ENCODE data around the gene LTV1. TPM values are rescaled to one million over a fixed set of nuclear protein-coding genes. Genes with fewer than 3 reads are reported as not detected.

LTV1 gene
- total RNA-seq, 1 experiment from 2014 or later: 46.8 TPM

DNA sequence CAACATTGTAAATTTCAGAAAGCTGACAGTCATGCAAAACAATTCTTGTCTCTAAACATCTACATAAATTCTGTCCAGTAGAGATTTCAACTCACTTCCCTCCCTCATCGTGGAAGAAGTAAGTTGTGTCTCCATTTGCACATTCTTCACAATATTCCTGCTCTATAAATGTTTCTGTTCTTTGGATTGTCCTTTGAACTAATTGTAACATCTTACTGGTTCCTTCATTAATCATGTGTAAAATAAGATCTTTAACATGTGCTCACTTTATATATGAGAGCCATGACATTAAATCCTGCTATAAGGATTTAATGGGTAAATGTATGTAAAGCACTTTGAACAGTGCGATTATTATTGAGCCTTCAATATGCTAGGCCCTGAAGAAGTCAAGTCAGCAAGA lies 7.0 kb upstream of the LTV1 start:
- intact Hi-C loops (cut with micrococcal nuclease; ENCODE audit: unreplicated experiment) (no loop called here), in situ Hi-C loops (cut with HindIII; ENCODE audit: low pct_unique_long_range_greater_than_20kb, low sequenced_read_pairs) (no loop called here)
- TF ChIP-seq SIN3A (IDR thresholded peaks at IDR 0.05; ENCODE audit: borderline replicate concordance, insufficient read depth, low read depth, low read length): no peak
- TF ChIP-seq, protein P1, sequence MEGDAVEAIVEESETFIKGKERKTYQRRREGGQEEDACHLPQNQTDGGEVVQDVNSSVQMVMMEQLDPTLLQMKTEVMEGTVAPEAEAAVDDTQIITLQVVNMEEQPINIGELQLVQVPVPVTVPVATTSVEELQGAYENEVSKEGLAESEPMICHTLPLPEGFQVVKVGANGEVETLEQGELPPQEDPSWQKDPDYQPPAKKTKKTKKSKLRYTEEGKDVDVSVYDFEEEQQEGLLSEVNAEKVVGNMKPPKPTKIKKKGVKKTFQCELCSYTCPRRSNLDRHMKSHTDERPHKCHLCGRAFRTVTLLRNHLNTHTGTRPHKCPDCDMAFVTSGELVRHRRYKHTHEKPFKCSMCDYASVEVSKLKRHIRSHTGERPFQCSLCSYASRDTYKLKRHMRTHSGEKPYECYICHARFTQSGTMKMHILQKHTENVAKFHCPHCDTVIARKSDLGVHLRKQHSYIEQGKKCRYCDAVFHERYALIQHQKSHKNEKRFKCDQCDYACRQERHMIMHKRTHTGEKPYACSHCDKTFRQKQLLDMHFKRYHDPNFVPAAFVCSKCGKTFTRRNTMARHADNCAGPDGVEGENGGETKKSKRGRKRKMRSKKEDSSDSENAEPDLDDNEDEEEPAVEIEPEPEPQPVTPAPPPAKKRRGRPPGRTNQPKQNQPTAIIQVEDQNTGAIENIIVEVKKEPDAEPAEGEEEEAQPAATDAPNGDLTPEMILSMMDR (IDR thresholded peaks at IDR 0.05): no peak
- TF ChIP-seq POLR2AphosphoS5 (IDR thresholded peaks at IDR 0.05; ENCODE audit: low read depth, low read length): no peak
- no peak for TF ChIP-seq TCF7L2 (IDR thresholded peaks at IDR 0.05; ENCODE audit: low read depth, low read length)
- TF ChIP-seq, protein P2, sequence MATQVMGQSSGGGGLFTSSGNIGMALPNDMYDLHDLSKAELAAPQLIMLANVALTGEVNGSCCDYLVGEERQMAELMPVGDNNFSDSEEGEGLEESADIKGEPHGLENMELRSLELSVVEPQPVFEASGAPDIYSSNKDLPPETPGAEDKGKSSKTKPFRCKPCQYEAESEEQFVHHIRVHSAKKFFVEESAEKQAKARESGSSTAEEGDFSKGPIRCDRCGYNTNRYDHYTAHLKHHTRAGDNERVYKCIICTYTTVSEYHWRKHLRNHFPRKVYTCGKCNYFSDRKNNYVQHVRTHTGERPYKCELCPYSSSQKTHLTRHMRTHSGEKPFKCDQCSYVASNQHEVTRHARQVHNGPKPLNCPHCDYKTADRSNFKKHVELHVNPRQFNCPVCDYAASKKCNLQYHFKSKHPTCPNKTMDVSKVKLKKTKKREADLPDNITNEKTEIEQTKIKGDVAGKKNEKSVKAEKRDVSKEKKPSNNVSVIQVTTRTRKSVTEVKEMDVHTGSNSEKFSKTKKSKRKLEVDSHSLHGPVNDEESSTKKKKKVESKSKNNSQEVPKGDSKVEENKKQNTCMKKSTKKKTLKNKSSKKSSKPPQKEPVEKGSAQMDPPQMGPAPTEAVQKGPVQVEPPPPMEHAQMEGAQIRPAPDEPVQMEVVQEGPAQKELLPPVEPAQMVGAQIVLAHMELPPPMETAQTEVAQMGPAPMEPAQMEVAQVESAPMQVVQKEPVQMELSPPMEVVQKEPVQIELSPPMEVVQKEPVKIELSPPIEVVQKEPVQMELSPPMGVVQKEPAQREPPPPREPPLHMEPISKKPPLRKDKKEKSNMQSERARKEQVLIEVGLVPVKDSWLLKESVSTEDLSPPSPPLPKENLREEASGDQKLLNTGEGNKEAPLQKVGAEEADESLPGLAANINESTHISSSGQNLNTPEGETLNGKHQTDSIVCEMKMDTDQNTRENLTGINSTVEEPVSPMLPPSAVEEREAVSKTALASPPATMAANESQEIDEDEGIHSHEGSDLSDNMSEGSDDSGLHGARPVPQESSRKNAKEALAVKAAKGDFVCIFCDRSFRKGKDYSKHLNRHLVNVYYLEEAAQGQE (IDR thresholded peaks at IDR 0.05; ENCODE audit: insufficient read depth in 1 of 2, low read depth in 2 of 2, low read length in 1 of 2): no peak
- CTCF ChIA-PET: no interaction called here
- no peaks in the 10 kb centered on the region for H3K36me3 ChIP-seq (ENCODE audit: control insufficient read depth, insufficient read depth, low read length)
- POLR2A ChIA-PET: no interaction called here
- no peaks in the 10 kb centered on the region for H3K9me3 ChIP-seq (ENCODE audit: control insufficient read depth, insufficient read depth, low read depth, low read length)
- no peaks in the 10 kb centered on the region for H3K4me1 ChIP-seq (ENCODE audit: control insufficient read depth, insufficient read depth, low read length)
- no peak overlapping the region for H3K27ac ChIP-seq (ENCODE audit: low read length)
- no TSS peak for BruUV-seq (replicated peaks)
- DNase-seq (ENCODE audit: low read depth, low spot score) (no peak), ATAC-seq (no peak)
- H3K27me3 ChIP-seq (ENCODE audit: control insufficient read depth, insufficient read depth, low read length): no peaks in the 10 kb centered on the region
- no peak overlapping the region for H3K4me3 ChIP-seq (ENCODE audit: low read depth in 2 of 2, low read length in 2 of 2)

DNA sequence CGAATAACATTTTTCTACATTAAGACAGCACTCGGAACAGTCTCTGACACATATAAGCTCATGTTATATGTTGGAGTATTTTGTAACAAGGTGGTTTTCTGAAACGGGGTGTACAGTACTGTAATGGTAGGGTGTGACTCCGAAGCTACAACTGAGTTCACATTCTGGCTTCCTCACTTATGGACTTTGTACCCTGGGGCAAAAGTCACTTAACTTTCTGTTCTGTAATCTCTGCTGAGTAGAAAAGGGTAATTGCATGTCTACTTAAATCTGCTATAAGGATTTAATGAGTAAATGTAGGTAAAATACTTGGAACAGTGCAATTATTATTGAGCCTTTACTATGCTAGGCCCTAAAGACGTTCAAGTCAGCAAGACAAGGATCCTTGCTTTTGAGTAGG lies 4.7 kb upstream of the LTV1 start:
- intact Hi-C loops (cut with micrococcal nuclease; ENCODE audit: unreplicated experiment) (no loop called here), in situ Hi-C loops (cut with HindIII; ENCODE audit: low pct_unique_long_range_greater_than_20kb, low sequenced_read_pairs) (no loop called here)
- ChIA-PET CTCF (no interaction called here), POLR2A (no interaction called here)
- Histone ChIP-seq H3K27me3 (ENCODE audit: control insufficient read depth, insufficient read depth, low read length) (no peaks in the 10 kb centered on the region), H3K27ac (ENCODE audit: low read length) (no peak overlapping the region), H3K4me1 (ENCODE audit: control insufficient read depth, insufficient read depth, low read length) (0 out of 2 replicates have a peak, but pooled peaks cover 3% of the 10 kb centered on the region), H3K4me3 (ENCODE audit: low read depth in 2 of 2, low read length in 2 of 2) (no peak overlapping the region), H3K36me3 (ENCODE audit: control insufficient read depth, insufficient read depth, low read length) (no peaks in the 10 kb centered on the region; the same call in 1 of the 2 replicates), H3K9me3 (ENCODE audit: control insufficient read depth, insufficient read depth, low read depth, low read length) (no peaks in the 10 kb centered on the region)
- ATAC-seq (no peak), DNase-seq (ENCODE audit: low read depth, low spot score) (no peak)
- no peak for TF ChIP-seq POLR2AphosphoS5 (IDR thresholded peaks at IDR 0.05; ENCODE audit: low read depth, low read length)
- TF ChIP-seq SIN3A (IDR thresholded peaks at IDR 0.05; ENCODE audit: borderline replicate concordance, insufficient read depth, low read depth, low read length): no peak
- TF ChIP-seq, protein P1 (IDR thresholded peaks at IDR 0.05): no peak
- TF ChIP-seq, protein P2 (IDR thresholded peaks at IDR 0.05; ENCODE audit: insufficient read depth in 1 of 2, low read depth in 2 of 2, low read length in 1 of 2): no peak
- TF ChIP-seq TCF7L2 (IDR thresholded peaks at IDR 0.05; ENCODE audit: low read depth, low read length): no peak
- BruUV-seq (replicated peaks): no TSS peak
